NB4 (cell line): Measurements from ENCODE around the gene ST7L.

Experiments used
- CTCF ChIP-seq: IDR thresholded peaks from one replicate; pipeline ENCODE4 v1.5.1; 2012; ENCODE audit warnings: low read depth, low read length
- MAX ChIP-seq: IDR thresholded peaks from 2 replicates; pipeline ENCODE4 v1.6.1; 2011; ENCODE audit warnings: low read depth, low read length
- MYC ChIP-seq: IDR thresholded peaks from 2 replicates; pipeline ENCODE4 v1.6.1; 2011; ENCODE audit warnings: low read depth, low read length
- POLR2A ChIP-seq: IDR thresholded peaks from 2 replicates; pipeline ENCODE4 v1.6.1; 2011; ENCODE audit warnings: mild to moderate bottlenecking; ENCODE audit not compliant: insufficient read length; ENCODE audit errors: extremely low read depth

- TF ChIP-seq CTCF (no peak), POLR2A (no peak), MAX (no peak), MYC (no peak)
Measured at GRCh38 chr1:112488141-112488540, 130.8 kb downstream of the ST7L start.
